Stimulated activated CD8-positive, alpha-beta memory T cell treated with anti-CD3 and anti-CD28 coated beads, Interleukin-4, amount 100 ng/mL, for 48 hours (primary cell): ENCODE results near the gene ZNF583.

Experiments used
- DNase-seq: peaks from one replicate; pipeline ENCODE4 v3.0.0-alpha.2; 2020

Gene ZNF583

GRCh38 chr19:56476093-56476492, 72.0 kb downstream of the ZNF583 start:
- no peak for DNase-seq
